Fibroblast of lung (primary cell): ENCODE results near the gene GPR142.

ENCODE experiments used
- EZH2 ChIP-seq: IDR thresholded peaks from 2 replicates; pipeline ENCODE4 v1.5.1; 2012; ENCODE audit warnings: low read length, control low read depth, mild to moderate bottlenecking; ENCODE audit errors: missing control alignments
- TF ChIP-seq, protein P1 (sequence below), 2 donors: IDR thresholded peaks in 1 of 2; conservative IDR thresholded peaks in 1 of 2; 1 replicate in 1 of 2; 2 replicates in 1 of 2; pipeline ENCODE4 v1.5.1; 2011 to 2012; ENCODE audit warnings: low read length in 2 of 2, control low read depth in 1 of 2, inconsistent platforms in 1 of 2, low read depth in 1 of 2, mild to moderate bottlenecking in 1 of 2

DNA sequence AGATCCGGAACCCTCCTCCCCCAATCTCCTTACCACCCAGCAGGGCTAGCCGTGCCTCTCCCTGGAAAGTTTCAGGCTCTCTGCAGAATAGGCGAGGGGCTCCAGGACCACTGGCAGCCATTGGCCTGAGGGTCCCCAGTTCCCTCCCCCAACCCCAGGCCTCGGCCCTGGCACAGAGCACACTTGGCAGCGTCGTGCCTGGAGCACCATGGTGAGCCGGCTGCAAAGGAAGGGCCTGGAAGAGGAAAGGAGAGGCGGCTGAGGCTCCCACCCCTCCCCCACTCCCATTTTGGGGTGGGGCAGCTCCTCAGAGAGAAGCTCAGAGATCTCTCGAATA lies 5.3 kb upstream of the GPR142 start:
- TF ChIP-seq, protein P1, sequence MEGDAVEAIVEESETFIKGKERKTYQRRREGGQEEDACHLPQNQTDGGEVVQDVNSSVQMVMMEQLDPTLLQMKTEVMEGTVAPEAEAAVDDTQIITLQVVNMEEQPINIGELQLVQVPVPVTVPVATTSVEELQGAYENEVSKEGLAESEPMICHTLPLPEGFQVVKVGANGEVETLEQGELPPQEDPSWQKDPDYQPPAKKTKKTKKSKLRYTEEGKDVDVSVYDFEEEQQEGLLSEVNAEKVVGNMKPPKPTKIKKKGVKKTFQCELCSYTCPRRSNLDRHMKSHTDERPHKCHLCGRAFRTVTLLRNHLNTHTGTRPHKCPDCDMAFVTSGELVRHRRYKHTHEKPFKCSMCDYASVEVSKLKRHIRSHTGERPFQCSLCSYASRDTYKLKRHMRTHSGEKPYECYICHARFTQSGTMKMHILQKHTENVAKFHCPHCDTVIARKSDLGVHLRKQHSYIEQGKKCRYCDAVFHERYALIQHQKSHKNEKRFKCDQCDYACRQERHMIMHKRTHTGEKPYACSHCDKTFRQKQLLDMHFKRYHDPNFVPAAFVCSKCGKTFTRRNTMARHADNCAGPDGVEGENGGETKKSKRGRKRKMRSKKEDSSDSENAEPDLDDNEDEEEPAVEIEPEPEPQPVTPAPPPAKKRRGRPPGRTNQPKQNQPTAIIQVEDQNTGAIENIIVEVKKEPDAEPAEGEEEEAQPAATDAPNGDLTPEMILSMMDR (conservative IDR thresholded peaks at IDR 0.05 in 1 of 2, IDR thresholded peaks at IDR 0.05 in 1 of 2; ENCODE audit: low read depth in 1 of 2, low read length in 2 of 2) = no peak
- TF ChIP-seq EZH2 = no peak
